Sigmoid colon (tissue), 4 donors: Measurements from ENCODE around the gene FBXO33.

ENCODE experiments used
- EP300 ChIP-seq, 4 donors: sonication (generic); formaldehyde crosslinking; IDR thresholded peaks; one replicate each; pipeline ENCODE4 v1.6.1; 2017; ENCODE audit warnings: antibody characterized with exemption in 4 of 4
- POLR2A ChIP-seq, 2 donors: fragments of 450-650 bp; IDR thresholded peaks; one replicate each; pipeline ENCODE4 v1.6.1; 2016; ENCODE audit warnings: antibody characterized with exemption in 2 of 2, mild to moderate bottlenecking in 2 of 2, moderate library complexity in 2 of 2
- POLR2AphosphoS5 ChIP-seq, 4 donors: sonication (generic); formaldehyde crosslinking; IDR thresholded peaks; one replicate each; pipeline ENCODE4 v1.6.1; 2017; ENCODE audit warnings: antibody characterized with exemption in 4 of 4
- TF ChIP-seq, protein P1 (sequence below), 4 experiments: fragments of 450-650 bp in 3 of 4; fragments of 200-600 bp in 1 of 4; IDR thresholded peaks; one replicate each; pipeline ENCODE4 v1.5.1; 2016 to 2019; ENCODE audit warnings: antibody characterized with exemption in 4 of 4, mild to moderate bottlenecking in 3 of 4, moderate library complexity in 2 of 4

DNA sequence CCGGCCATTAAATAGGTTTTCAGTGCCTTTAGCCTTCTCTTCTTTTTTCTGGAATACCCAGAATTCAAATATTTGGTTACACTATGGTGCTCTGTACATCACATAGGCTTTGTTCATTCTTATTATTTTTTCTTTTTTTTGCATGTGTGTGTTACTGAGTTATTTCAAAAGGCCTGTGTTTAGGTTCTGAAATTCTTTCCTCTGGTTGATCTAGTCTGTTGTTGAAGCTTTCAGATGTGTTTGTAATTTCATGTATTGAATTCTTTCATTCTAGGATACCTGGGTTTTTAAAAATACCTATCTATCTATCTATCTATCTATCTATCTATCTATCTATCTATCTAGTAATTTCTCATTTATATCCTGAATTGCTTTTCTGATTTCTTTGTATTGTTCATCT, 66.9 kb downstream of the FBXO33 start:
- TF ChIP-seq POLR2A (IDR thresholded peaks at IDR 0.05), result no peak
- TF ChIP-seq, protein P1, sequence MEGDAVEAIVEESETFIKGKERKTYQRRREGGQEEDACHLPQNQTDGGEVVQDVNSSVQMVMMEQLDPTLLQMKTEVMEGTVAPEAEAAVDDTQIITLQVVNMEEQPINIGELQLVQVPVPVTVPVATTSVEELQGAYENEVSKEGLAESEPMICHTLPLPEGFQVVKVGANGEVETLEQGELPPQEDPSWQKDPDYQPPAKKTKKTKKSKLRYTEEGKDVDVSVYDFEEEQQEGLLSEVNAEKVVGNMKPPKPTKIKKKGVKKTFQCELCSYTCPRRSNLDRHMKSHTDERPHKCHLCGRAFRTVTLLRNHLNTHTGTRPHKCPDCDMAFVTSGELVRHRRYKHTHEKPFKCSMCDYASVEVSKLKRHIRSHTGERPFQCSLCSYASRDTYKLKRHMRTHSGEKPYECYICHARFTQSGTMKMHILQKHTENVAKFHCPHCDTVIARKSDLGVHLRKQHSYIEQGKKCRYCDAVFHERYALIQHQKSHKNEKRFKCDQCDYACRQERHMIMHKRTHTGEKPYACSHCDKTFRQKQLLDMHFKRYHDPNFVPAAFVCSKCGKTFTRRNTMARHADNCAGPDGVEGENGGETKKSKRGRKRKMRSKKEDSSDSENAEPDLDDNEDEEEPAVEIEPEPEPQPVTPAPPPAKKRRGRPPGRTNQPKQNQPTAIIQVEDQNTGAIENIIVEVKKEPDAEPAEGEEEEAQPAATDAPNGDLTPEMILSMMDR (IDR thresholded peaks at IDR 0.05), result no peak
- no peak for TF ChIP-seq EP300 (IDR thresholded peaks at IDR 0.05)
- no peak for TF ChIP-seq POLR2AphosphoS5 (IDR thresholded peaks at IDR 0.05)
